ENCODE results near the gene FANCM. TPM values are rescaled to one million over a fixed set of nuclear protein-coding genes. Genes with fewer than 3 reads are reported as not detected.

Gene FANCM
- total RNA-seq, 2 experiments from 2014 or later: 22.2 to 27.7 TPM

GRCh38 chr14:45222485-45223262 lies 86.9 kb downstream of the FANCM start:
- no peak overlapping the region for H2AFZ ChIP-seq (ENCODE audit: low read length)
- no peaks in the 10 kb centered on the region for H3K4me1 ChIP-seq (ENCODE audit: insufficient read depth, low read length, poor library complexity, severe bottlenecking)
- ChIA-PET CTCF (ENCODE audit: unreplicated experiment) (no interaction called here), POLR2A (interaction anchor here (0.8 kb wide), 1 partner anchor 14 kb away, joined by 3 read pairs; no protein-coding TSS in a partner anchor)
- H3K27ac ChIP-seq (ENCODE audit: low read depth, low read length, poor library complexity, severe bottlenecking): no peak overlapping the region
- no peaks in the 10 kb centered on the region for H3K9me3 ChIP-seq (ENCODE audit: low read length)
- no peaks in the 10 kb centered on the region for H4K20me1 ChIP-seq (ENCODE audit: insufficient read depth, low read length)
- H3K9me2 ChIP-seq (ENCODE audit: insufficient read depth, low read length): no peaks in the 10 kb centered on the region
- H3K36me3 ChIP-seq (ENCODE audit: insufficient read depth, low read length): peaks cover 90% of the 10 kb centered on the region
- TF ChIP-seq, protein P1, sequence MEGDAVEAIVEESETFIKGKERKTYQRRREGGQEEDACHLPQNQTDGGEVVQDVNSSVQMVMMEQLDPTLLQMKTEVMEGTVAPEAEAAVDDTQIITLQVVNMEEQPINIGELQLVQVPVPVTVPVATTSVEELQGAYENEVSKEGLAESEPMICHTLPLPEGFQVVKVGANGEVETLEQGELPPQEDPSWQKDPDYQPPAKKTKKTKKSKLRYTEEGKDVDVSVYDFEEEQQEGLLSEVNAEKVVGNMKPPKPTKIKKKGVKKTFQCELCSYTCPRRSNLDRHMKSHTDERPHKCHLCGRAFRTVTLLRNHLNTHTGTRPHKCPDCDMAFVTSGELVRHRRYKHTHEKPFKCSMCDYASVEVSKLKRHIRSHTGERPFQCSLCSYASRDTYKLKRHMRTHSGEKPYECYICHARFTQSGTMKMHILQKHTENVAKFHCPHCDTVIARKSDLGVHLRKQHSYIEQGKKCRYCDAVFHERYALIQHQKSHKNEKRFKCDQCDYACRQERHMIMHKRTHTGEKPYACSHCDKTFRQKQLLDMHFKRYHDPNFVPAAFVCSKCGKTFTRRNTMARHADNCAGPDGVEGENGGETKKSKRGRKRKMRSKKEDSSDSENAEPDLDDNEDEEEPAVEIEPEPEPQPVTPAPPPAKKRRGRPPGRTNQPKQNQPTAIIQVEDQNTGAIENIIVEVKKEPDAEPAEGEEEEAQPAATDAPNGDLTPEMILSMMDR (conservative IDR thresholded peaks at IDR 0.05; ENCODE audit: low read length): no peak
- no peak for TF ChIP-seq EZH2phosphoT487 (IDR thresholded peaks at IDR 0.05; ENCODE audit: borderline replicate concordance, low read depth, low read length)
- H3K4me2 ChIP-seq (ENCODE audit: low read length): no peak overlapping the region
- H3K79me2 ChIP-seq (ENCODE audit: insufficient read depth, low read depth, low read length): no peaks in the 10 kb centered on the region
- DNase-seq (ENCODE audit: low spot score): no peak
- no peak overlapping the region for H3K4me3 ChIP-seq (ENCODE audit: low read depth, low read length, poor library complexity, severe bottlenecking)
- intact Hi-C loops (cut with micrococcal nuclease; ENCODE audit: unreplicated experiment): no loop called here
- no TSS peak for BruUV-seq (replicated peaks)

DNA sequence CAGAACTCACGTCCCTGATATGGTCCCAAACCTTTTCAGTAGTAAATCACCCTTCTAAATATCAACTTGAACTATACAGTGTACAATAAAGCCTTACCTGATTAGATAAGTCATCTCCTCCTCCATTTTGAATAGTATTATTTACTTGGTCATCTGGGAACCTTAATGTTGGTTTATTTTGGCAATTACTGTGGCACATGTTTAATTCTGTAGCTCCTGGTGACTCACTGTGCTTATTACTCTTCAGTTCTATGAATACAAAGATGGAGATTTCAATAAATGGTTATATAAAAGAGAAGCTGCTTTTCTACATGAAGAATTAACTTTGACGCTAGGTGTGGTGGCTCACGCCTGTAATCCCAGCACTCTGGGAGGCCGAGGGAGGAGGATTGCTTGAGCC lies 91.8 kb downstream of the FANCM start:
- CTCF ChIA-PET (ENCODE audit: unreplicated experiment): no interaction called here
- POLR2A ChIA-PET: interaction anchor here (0.6 to 2.1 kb wide), 3 partner anchors 11 to 34 kb away, joined by 3 to 10 read pairs (median 3); no protein-coding TSS in a partner anchor
- Histone ChIP-seq H3K9me3 (ENCODE audit: low read length) (no peaks in the 10 kb centered on the region), H3K9me2 (ENCODE audit: insufficient read depth, low read length) (no peaks in the 10 kb centered on the region), H3K27ac (ENCODE audit: low read depth, low read length, poor library complexity, severe bottlenecking) (no peak overlapping the region), H4K20me1 (ENCODE audit: insufficient read depth, low read length) (no peaks in the 10 kb centered on the region), H3K4me2 (ENCODE audit: low read length) (no peak overlapping the region), H3K36me3 (ENCODE audit: insufficient read depth, low read length) (peaks cover 99% of the 10 kb centered on the region), H3K4me1 (ENCODE audit: insufficient read depth, low read length, poor library complexity, severe bottlenecking) (no peaks in the 10 kb centered on the region), H3K79me2 (ENCODE audit: insufficient read depth, low read depth, low read length) (no peaks in the 10 kb centered on the region), H3K4me3 (ENCODE audit: low read depth, low read length, poor library complexity, severe bottlenecking) (no peak overlapping the region), H2AFZ (ENCODE audit: low read length) (no peak overlapping the region)
- intact Hi-C loops (cut with micrococcal nuclease; ENCODE audit: unreplicated experiment): no loop called here
- TF ChIP-seq EZH2phosphoT487 (IDR thresholded peaks at IDR 0.05; ENCODE audit: borderline replicate concordance, low read depth, low read length): no peak
- TF ChIP-seq, protein P1 (conservative IDR thresholded peaks at IDR 0.05; ENCODE audit: low read length): no peak
- no peak for DNase-seq (ENCODE audit: low spot score)
- no TSS peak for BruUV-seq (replicated peaks)

DNA sequence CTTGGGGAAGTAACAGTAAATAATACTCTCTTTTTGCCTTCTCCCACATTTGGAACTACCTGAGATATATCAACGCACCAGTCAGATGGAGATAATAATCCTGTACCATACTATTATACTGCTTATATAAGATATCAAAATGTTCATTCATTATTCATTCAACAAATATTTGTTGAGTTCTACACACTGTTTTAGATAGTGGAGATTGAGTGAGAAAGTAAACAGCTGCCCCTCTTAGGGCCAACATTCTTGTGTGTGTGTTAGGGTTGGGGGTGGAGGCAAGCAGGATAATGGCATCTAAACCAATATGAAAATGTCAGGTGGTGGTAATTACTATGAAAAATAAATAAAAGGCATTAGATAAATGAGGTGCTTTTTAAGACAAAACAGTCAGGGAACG lies 103.3 kb downstream of the FANCM start:
- no peak overlapping the region for H3K27ac ChIP-seq (ENCODE audit: low read depth, low read length, poor library complexity, severe bottlenecking)
- no peak for DNase-seq (ENCODE audit: low spot score)
- H4K20me1 ChIP-seq (ENCODE audit: insufficient read depth, low read length): peaks cover 8% of the 10 kb centered on the region; the same call in 1 of the 2 replicates
- H3K4me1 ChIP-seq (ENCODE audit: insufficient read depth, low read length, poor library complexity, severe bottlenecking): peaks cover 17% of the 10 kb centered on the region
- H2AFZ ChIP-seq (ENCODE audit: low read length): no peak overlapping the region
- CTCF ChIA-PET (ENCODE audit: unreplicated experiment): no interaction called here
- H3K36me3 ChIP-seq (ENCODE audit: insufficient read depth, low read length): peaks cover 47% of the 10 kb centered on the region
- intact Hi-C loops (cut with micrococcal nuclease; ENCODE audit: unreplicated experiment): no loop called here
- H3K79me2 ChIP-seq (ENCODE audit: insufficient read depth, low read depth, low read length): peaks cover 62% of the 10 kb centered on the region
- no peak overlapping the region for H3K4me2 ChIP-seq (ENCODE audit: low read length)
- H3K4me3 ChIP-seq (ENCODE audit: low read depth, low read length, poor library complexity, severe bottlenecking): no peak overlapping the region
- no TSS peak for BruUV-seq (replicated peaks)
- H3K9me2 ChIP-seq (ENCODE audit: insufficient read depth, low read length): no peaks in the 10 kb centered on the region
- no peaks in the 10 kb centered on the region for H3K9me3 ChIP-seq (ENCODE audit: low read length)
- TF ChIP-seq, protein P1 (conservative IDR thresholded peaks at IDR 0.05; ENCODE audit: low read length): no peak
- POLR2A ChIA-PET: no interaction called here
